BE2C (cell line): ENCODE data around the gene TPCN2.

ENCODE experiments used
- DNase-seq: peaks from one replicate; pipeline ENCODE4 v3.0.0-alpha.2; 2020
- H3K27me3 ChIP-seq: fragments of 250-450 bp; sonication (Bioruptor Pico); 2 replicates; pipeline ENCODE4 v1.5.1; 2020; ENCODE audit warnings: mild to moderate bottlenecking
- H3K36me3 ChIP-seq: fragments of 250-450 bp; sonication (Bioruptor Pico); 2 replicates; pipeline ENCODE4 v1.5.1; 2020; ENCODE audit warnings: mild to moderate bottlenecking
- H3K4me1 ChIP-seq: fragments of 250-450 bp; sonication (Bioruptor Pico); 2 replicates; pipeline ENCODE4 v1.5.1; 2020
- H3K4me3 ChIP-seq: 2 replicates; pipeline ENCODE4 v1.5.1; 2011; ENCODE audit warnings: low read depth, low read length
- H3K9me3 ChIP-seq: fragments of 250-450 bp; sonication (Bioruptor Pico); 2 replicates; pipeline ENCODE4 v1.5.1; 2020
- CTCF ChIP-seq: IDR thresholded peaks from 2 replicates; pipeline ENCODE4 v1.5.1; 2012; ENCODE audit warnings: mild to moderate bottlenecking, low read depth, low read length

Gene TPCN2

GRCh38 chr11:69163842-69164241 lies 115.1 kb downstream of the TPCN2 start:
- Histone ChIP-seq H3K27me3 (no peaks in the 10 kb centered on the region), H3K36me3 (no peaks in the 10 kb centered on the region), H3K9me3 (no peaks in the 10 kb centered on the region; the same call in 1 of the 2 replicates), H3K4me1 (peaks cover 16% of the 10 kb centered on the region), H3K4me3 (no peak overlapping the region)
- no peak for DNase-seq
- no peak for TF ChIP-seq CTCF

- no peaks in the 10 kb centered on the region for H3K27me3 ChIP-seq
- no peaks in the 10 kb centered on the region; the same call in 1 of the 2 replicates for H3K9me3 ChIP-seq
- H3K4me1 ChIP-seq, result peaks cover 14% of the 10 kb centered on the region
- no peak for TF ChIP-seq CTCF
- no peak overlapping the region for H3K4me3 ChIP-seq
- no peaks in the 10 kb centered on the region for H3K36me3 ChIP-seq
- no peak for DNase-seq
Observed at GRCh38 chr11:69164824-69165223, 116.1 kb downstream of the TPCN2 start.

GRCh38 chr11:69165775-69166174 lies 117.0 kb downstream of the TPCN2 start:
- TF ChIP-seq CTCF, result no peak
- Histone ChIP-seq H3K4me3 (no peak overlapping the region), H3K27me3 (no peaks in the 10 kb centered on the region), H3K36me3 (no peaks in the 10 kb centered on the region), H3K4me1 (peaks cover 12% of the 10 kb centered on the region), H3K9me3 (no peaks in the 10 kb centered on the region; the same call in 1 of the 2 replicates)
- no peak for DNase-seq

- Histone ChIP-seq H3K36me3 (no peaks in the 10 kb centered on the region), H3K9me3 (no peaks in the 10 kb centered on the region; the same call in 1 of the 2 replicates), H3K4me3 (no peak overlapping the region), H3K27me3 (no peaks in the 10 kb centered on the region), H3K4me1 (peaks cover 10% of the 10 kb centered on the region)
- TF ChIP-seq CTCF, result no peak
- peak; percentile 70 for DNase-seq
Observed at GRCh38 chr11:69166218-69167115, 117.7 kb downstream of the TPCN2 start.

GRCh38 chr11:69167130-69167915 lies 118.6 kb downstream of the TPCN2 start:
- Histone ChIP-seq H3K4me3 (no peak overlapping the region), H3K9me3 (no peaks in the 10 kb centered on the region; the same call in 1 of the 2 replicates), H3K4me1 (peaks cover 10% of the 10 kb centered on the region), H3K27me3 (no peaks in the 10 kb centered on the region), H3K36me3 (no peaks in the 10 kb centered on the region)
- no peak for TF ChIP-seq CTCF
- DNase-seq, result no peak
